Body of pancreas (tissue), 4 donors: ENCODE results near the gene SLC25A23. TPM values are rescaled to one million over a fixed set of nuclear protein-coding genes. Genes with fewer than 3 reads are reported as not detected.

Source experiments
- ATAC-seq: fragments of 150-250 bp; one replicate; pipeline ENCODE4 v1.9.1; 2016
- DNase-seq, 4 donors: peaks; one replicate each; pipeline ENCODE4 v3.0.0-alpha.2; 2019
- H3K27ac ChIP-seq, 4 donors: fragments of 200-600 bp; sonication (generic); 1 replicate in 3 of 4; 2 replicates in 1 of 4; pipeline versions ENCODE4 v1.5.1 to v1.6.1; 2016 to 2019; ENCODE audit warnings: mild to moderate bottlenecking in 1 of 4, mixed read lengths in 1 of 4, moderate library complexity in 1 of 4
- H3K27me3 ChIP-seq, 2 donors: fragments of 200-600 bp; sonication (generic); one replicate each; pipeline ENCODE4 v1.6.0; 2016; ENCODE audit warnings: mild to moderate bottlenecking in 1 of 2
- H3K36me3 ChIP-seq, 2 donors: fragments of 200-600 bp; sonication (generic); replicated peaks in 1 of 2; 2 replicates each; pipeline ENCODE4 v1.5.1; 2016; ENCODE audit warnings: low read depth in 2 of 2; ENCODE audit not compliant: insufficient read depth in 1 of 2
- H3K4me1 ChIP-seq: fragments of 200-600 bp; sonication (generic); one replicate; pipeline ENCODE4 v1.6.0; 2016
- H3K4me3 ChIP-seq, 2 donors: fragments of 200-600 bp; sonication (generic); 1 replicate in 1 of 2; 2 replicates in 1 of 2; pipeline ENCODE4 v1.5.1; 2016 to 2019
- H3K9me3 ChIP-seq, 3 donors: fragments of 200-600 bp; sonication (generic); 1 replicate in 2 of 3; 2 replicates in 1 of 3; pipeline ENCODE4 v1.5.1; 2016
- POLR2A ChIP-seq, 3 donors: fragments of 450-650 bp; IDR thresholded peaks; one replicate each; pipeline ENCODE4 v1.6.1; 2016; ENCODE audit warnings: antibody characterized with exemption in 3 of 3, mild to moderate bottlenecking in 2 of 3
- WGBS, 2 donors: methylation state at CpG; one replicate each; pipeline ENCODE4 v1.1.5; 2017; 5-methylcytosine and 5-hydroxymethylcytosine counted together
- intact Hi-C: fragments of 100-400 bp; cut with DNase I; formaldehyde crosslinking; loops from one replicate; pipeline ENCODE4 v1.15.1; 2023
- total RNA-seq, 2 donors: library from RNA; depleted of rRNA; stranded (reverse); fragments of >200 nt; gene quantifications; one replicate each; pipeline ENCODE4 v1.1.0, GENCODE V29; 2016
- TF ChIP-seq, protein P1 (sequence below), 7 experiments: fragments of 450-650 bp in 4 of 7; fragments of 200-600 bp in 3 of 7; sonication (generic) in 3 of 7; IDR thresholded peaks; one replicate each; pipeline ENCODE4 v1.5.1; 2016 to 2019; ENCODE audit warnings: antibody characterized with exemption in 7 of 7

The SLC25A23 gene
- total RNA-seq, 2 donors from 2014 or later: 11.5 to 49.3 TPM

DNA sequence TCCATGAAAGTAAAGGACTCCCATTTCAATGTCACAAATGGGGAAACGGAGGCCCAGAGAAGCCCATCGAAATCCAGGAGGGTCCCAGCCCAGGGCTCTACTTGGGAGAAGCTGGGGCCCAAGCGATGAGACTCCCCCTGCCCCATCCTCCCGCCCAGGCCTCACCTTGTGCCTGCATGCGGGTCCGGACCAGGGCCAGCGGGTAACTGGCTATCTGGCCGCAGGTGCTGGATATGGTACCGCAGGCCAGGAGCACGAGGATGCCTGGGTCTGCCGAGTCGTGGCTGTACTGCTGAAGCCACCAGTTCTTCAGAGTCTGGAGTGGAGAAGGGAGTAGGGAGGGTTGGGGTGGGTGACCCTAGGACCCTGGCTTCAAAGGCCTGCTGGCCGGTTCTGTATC is 15.6 kb downstream of the SLC25A23 start:
- ATAC-seq (no peak), DNase-seq (no peak)
- H3K9me3 ChIP-seq: no peaks in the 10 kb centered on the region
- intact Hi-C loops: no loop called here
- 95 to 100% methylated on average over 1 to 13 of the region's 13 CpGs for WGBS, 2 donors
- H3K36me3 ChIP-seq: no peaks in the 10 kb centered on the region
- H3K27me3 ChIP-seq: no peaks in the 10 kb centered on the region
- H3K4me3 ChIP-seq: no peak overlapping the region
- TF ChIP-seq, protein P1, sequence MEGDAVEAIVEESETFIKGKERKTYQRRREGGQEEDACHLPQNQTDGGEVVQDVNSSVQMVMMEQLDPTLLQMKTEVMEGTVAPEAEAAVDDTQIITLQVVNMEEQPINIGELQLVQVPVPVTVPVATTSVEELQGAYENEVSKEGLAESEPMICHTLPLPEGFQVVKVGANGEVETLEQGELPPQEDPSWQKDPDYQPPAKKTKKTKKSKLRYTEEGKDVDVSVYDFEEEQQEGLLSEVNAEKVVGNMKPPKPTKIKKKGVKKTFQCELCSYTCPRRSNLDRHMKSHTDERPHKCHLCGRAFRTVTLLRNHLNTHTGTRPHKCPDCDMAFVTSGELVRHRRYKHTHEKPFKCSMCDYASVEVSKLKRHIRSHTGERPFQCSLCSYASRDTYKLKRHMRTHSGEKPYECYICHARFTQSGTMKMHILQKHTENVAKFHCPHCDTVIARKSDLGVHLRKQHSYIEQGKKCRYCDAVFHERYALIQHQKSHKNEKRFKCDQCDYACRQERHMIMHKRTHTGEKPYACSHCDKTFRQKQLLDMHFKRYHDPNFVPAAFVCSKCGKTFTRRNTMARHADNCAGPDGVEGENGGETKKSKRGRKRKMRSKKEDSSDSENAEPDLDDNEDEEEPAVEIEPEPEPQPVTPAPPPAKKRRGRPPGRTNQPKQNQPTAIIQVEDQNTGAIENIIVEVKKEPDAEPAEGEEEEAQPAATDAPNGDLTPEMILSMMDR (IDR thresholded peaks at IDR 0.05): no peak
- no peak for TF ChIP-seq POLR2A (IDR thresholded peaks at IDR 0.05)
- no peak overlapping the region for H3K27ac ChIP-seq
- H3K4me1 ChIP-seq: no peaks in the 10 kb centered on the region

DNA sequence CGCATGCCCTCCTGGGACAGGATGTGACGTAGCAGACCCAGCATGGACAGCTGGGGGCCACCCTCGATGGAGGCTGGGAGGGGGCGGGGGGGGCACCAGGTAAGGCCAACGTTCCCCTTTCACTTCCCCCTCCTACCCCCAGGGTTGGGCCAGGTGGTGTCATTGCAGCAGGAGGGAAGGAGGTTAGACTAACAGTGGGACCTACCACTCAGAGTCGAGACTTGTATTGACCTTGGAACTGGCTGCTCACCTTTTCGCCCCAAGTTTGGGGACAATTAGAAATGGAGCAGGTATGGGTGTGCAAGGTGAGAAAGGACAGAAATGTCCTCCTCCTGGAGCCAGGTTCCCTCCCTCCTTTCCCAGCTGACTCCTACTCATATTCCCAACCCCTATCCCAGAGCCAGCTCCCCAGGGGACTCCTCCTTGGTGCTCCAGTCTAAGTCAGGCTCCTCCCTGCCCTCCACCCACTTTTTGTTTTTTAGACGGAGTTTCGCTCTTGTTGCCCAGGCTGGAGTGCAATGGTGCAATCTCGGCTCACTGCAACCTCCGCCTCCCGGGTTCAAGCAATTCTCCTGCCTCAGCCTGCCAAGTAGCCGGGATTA is 17.4 kb downstream of the SLC25A23 start:
- H3K4me3 ChIP-seq: no peak overlapping the region
- H3K9me3 ChIP-seq: no peaks in the 10 kb centered on the region
- 83 to 92% methylated on average over 6 to 13 of the region's 13 CpGs for WGBS, 2 donors
- TF ChIP-seq POLR2A (IDR thresholded peaks at IDR 0.05): no peak
- TF ChIP-seq, protein P1 (IDR thresholded peaks at IDR 0.05): no peak
- no peak overlapping the region for H3K27ac ChIP-seq
- intact Hi-C loops: no loop called here
- DNase-seq (no peak), ATAC-seq (no peak)
- H3K36me3 ChIP-seq: no peaks in the 10 kb centered on the region
- H3K27me3 ChIP-seq: no peaks in the 10 kb centered on the region
- no peaks in the 10 kb centered on the region for H3K4me1 ChIP-seq

DNA sequence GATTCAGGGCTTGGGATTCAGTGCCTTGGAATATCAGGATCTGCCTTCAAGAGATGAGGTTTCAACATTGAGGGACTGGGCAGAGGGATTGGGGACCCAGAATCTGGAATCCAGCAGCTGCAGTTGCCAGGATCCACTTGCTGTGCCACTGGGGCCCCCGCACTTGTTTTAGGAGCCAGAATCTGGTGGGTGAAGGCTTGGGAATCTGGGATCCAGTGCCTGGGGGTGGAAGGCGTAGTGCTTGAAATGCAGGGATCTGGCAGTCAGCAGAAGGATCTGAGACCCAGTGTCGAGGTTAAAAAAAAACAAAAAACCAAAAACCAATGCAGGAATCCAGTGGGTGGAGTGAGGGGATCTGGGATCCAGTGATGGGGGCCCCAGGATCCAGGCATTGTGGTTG is 18.7 kb downstream of the SLC25A23 start:
- DNase-seq (no peak), ATAC-seq (no peak)
- Histone ChIP-seq H3K4me1 (no peaks in the 10 kb centered on the region), H3K27ac (no peak overlapping the region), H3K27me3 (no peaks in the 10 kb centered on the region), H3K9me3 (no peaks in the 10 kb centered on the region), H3K36me3 (no peaks in the 10 kb centered on the region), H3K4me3 (no peak overlapping the region)
- intact Hi-C loops: no loop called here
- TF ChIP-seq POLR2A (IDR thresholded peaks at IDR 0.05): no peak
- TF ChIP-seq, protein P1 (IDR thresholded peaks at IDR 0.05): no peak
- WGBS, 2 donors: 86 to 91% methylated on average over 3 of the region's 3 CpGs

DNA sequence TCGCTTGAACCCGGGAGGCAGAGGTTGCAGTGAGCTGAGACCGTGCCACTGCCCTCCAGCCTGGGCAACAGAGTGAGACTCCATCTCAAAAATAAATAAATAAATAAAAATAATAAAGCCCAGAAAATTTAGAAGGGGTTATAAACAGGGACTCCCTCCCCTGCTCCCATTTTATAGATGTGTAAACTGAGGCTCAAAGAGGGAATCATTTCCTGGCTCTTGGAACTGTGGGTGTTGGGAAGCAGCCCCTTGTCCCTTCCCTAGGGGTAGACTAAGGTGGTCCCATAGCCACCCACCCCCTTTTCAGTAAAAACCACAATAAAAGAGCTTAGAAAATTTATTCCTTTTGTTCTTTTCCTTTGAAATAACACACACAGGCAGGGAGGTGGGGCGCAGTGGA is 19.8 kb downstream of the SLC25A23 start:
- no peak for TF ChIP-seq POLR2A (IDR thresholded peaks at IDR 0.05)
- H3K4me3 ChIP-seq: no peak overlapping the region
- no peaks in the 10 kb centered on the region for H3K27me3 ChIP-seq
- H3K4me1 ChIP-seq: no peaks in the 10 kb centered on the region
- no peak overlapping the region for H3K27ac ChIP-seq
- intact Hi-C loops: no loop called here
- 90 to 94% methylated on average over 4 of the region's 4 CpGs for WGBS, 2 donors
- no peaks in the 10 kb centered on the region for H3K36me3 ChIP-seq
- no peaks in the 10 kb centered on the region for H3K9me3 ChIP-seq
- no peak for DNase-seq
- no peak for ATAC-seq

DNA sequence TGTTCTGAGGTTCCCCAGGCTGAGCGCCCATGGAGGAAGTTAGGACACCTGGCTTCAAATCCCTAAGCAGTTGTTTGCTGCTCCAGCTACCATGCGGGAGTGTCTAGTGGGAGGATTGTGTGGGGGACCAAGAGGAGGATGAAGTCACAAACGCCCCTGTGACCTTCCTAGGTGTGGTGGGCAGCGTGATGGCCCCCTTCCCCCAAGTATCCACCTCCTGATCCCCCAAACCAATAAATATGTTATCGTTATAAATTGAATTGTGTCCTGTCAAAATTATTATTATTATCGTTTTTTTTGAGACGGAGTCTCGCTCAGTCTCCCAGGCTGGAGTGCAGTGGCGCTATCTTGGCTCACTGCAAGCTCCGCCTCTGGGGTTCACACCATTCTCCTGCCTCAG is 25.9 kb downstream of the SLC25A23 start, which contains the start of gene SLC25A41:
TSS of gene SLC25A41 (minus strand) at position 101 of the 400 bp plus-strand sequence. CDS start at position 31, 70 bp downstream.
- Histone ChIP-seq H3K4me1 (no peaks in the 10 kb centered on the region), H3K9me3 (no peaks in the 10 kb centered on the region), H3K27me3 (no peaks in the 10 kb centered on the region), H3K36me3 (no peaks in the 10 kb centered on the region), H3K4me3 (no peak within 1 kb of the TSS), H3K27ac (no peak within 1 kb of the TSS)
- TF ChIP-seq POLR2A (IDR thresholded peaks at IDR 0.05): no peak
- TF ChIP-seq, protein P1 (IDR thresholded peaks at IDR 0.05): no peak
- 88 to 91% methylated on average over 9 to 10 of the region's 10 CpGs for WGBS, 2 donors
- intact Hi-C loops: no loop called here
- no peak for DNase-seq
- ATAC-seq: no peak
